ENCODE results near the gene NVL. TPM values are rescaled to one million over a fixed set of nuclear protein-coding genes. Genes with fewer than 3 reads are reported as not detected.

Gene NVL
- total and polyA plus RNA-seq, 2 of the 8 experiments (the other 6 are each of a cell fraction or from before 2014, with no cell fraction given) = 22.7 to 45.8 TPM

- H2BK5ac ChIP-seq (ENCODE audit: low read depth, low read length) = no peak overlapping the region
- 77% methylated on average over 5 of the region's 5 CpGs; no CpG with 5 or more reads in 1 of the 2 experiments for WGBS, 2 experiments (ENCODE audit: extremely low coverage in 1 of 2, insufficient coverage in 1 of 2, insufficient read length in 1 of 2, insufficient replicate concordance in 2 of 2, low coverage in 1 of 2, low lambda C conversion rate in 2 of 2, missing lambda C conversion rate in 1 of 2)
- no peak overlapping the region for H3K14ac ChIP-seq (ENCODE audit: insufficient read length)
- FAIRE-seq (no peak), DNase-seq (ENCODE audit: low read depth in 1 of 2, low spot score in 2 of 2) (no peak)
- 0 out of 4 replicates have a peak, but pooled peaks cover 0 to 3% of the 10 kb centered on the region in 2 experiments for H3K9me3 ChIP-seq (ENCODE audit: insufficient read depth in 2 of 2, low read depth in 1 of 2, low read length in 1 of 2)
- peaks cover 8% of the 10 kb centered on the region for H3K23me2 ChIP-seq (ENCODE audit: low read depth, low read length)
- CTCF ChIA-PET (ENCODE audit: partially characterized antibody) = interaction anchor here (0.7 to 2.8 kb wide), 20 partner anchors 12 to 523 kb away, joined by 3 to 13 read pairs (median 3); no protein-coding TSS in a partner anchor
- H4K5ac ChIP-seq (ENCODE audit: insufficient read length, low read depth, low read length) = no peak overlapping the region
- H3K4me3 ChIP-seq (ENCODE audit: extremely low read depth in 1 of 4, insufficient read depth in 2 of 4, low read depth in 3 of 4, low read length in 4 of 4) = no peak overlapping the region
- no peaks in the 10 kb centered on the region for H3K36me3 ChIP-seq (ENCODE audit: control insufficient read depth in 2 of 4, insufficient read depth in 4 of 4, low read length in 3 of 4)
- H2BK15ac ChIP-seq (ENCODE audit: low read length) = no peak overlapping the region
- H3K79me1 ChIP-seq (ENCODE audit: low read depth, low read length) = no peaks in the 10 kb centered on the region; the same call in 1 of the 2 replicates
- no peak overlapping the region for H2BK120ac ChIP-seq (replicated peaks; ENCODE audit: low read depth, low read length)
- no peak overlapping the region for H2AFZ ChIP-seq (ENCODE audit: low read length)
- H4K8ac ChIP-seq (ENCODE audit: extremely low read depth, insufficient read depth, low read length) = no peak overlapping the region
- H2AK5ac ChIP-seq (ENCODE audit: low read depth, low read length) = no peak overlapping the region
- no peak overlapping the region for H3K56ac ChIP-seq (replicated peaks; ENCODE audit: insufficient read length, low read depth, low read length)
- peaks cover 2 to 5% (median 4%) of the 10 kb centered on the region in 4 experiments; a peak in 5 of 7 replicates for H3K4me1 ChIP-seq (replicated peaks in 1 of 4; ENCODE audit: control insufficient read depth in 3 of 4, insufficient read depth in 4 of 4, low read length in 3 of 4)
- H3K4ac ChIP-seq (replicated peaks; ENCODE audit: insufficient read length, low read depth, low read length) = no peak overlapping the region
- no peak for TF ChIP-seq TAF1 (IDR thresholded peaks at IDR 0.05; ENCODE audit: low read depth, low read length)
- H3K23ac ChIP-seq (ENCODE audit: insufficient read length) = no peak overlapping the region
- H2BK12ac ChIP-seq (ENCODE audit: low read depth, low read length) = no peak overlapping the region
- H3K27ac ChIP-seq (ENCODE audit: low read depth, low read length) = no peak overlapping the region
- H4K91ac ChIP-seq (replicated peaks; ENCODE audit: insufficient read length, low read length) = no peak overlapping the region
- POLR2A ChIA-PET (ENCODE audit: partially characterized antibody) = no interaction called here
- H2BK20ac ChIP-seq (ENCODE audit: low read length) = no peak overlapping the region
- H3K4me2 ChIP-seq (ENCODE audit: insufficient read depth in 1 of 2, low read depth in 2 of 2, low read length in 2 of 2) = no peak overlapping the region
- no peaks in the 10 kb centered on the region for H3K27me3 ChIP-seq (replicated peaks in 1 of 4; ENCODE audit: control insufficient read depth in 3 of 4, extremely low read depth in 1 of 4, insufficient read depth in 3 of 4, low read length in 3 of 4)
- no peaks in the 10 kb centered on the region for H4K20me1 ChIP-seq (replicated peaks in 1 of 2; ENCODE audit: control insufficient read depth in 1 of 2, insufficient read depth in 2 of 2, low read length in 2 of 2)
- H3K79me2 ChIP-seq (ENCODE audit: control insufficient read depth in 1 of 2, insufficient read depth in 2 of 2, low read length in 2 of 2) = peaks cover 5 to 8% of the 10 kb centered on the region in 2 experiments
- H3K9ac ChIP-seq (replicated peaks in 1 of 4; ENCODE audit: extremely low read depth in 1 of 4, low read depth in 3 of 4, low read length in 3 of 4) = no peak overlapping the region; a peak in 1 of 7 replicates
- H3K18ac ChIP-seq (ENCODE audit: extremely low read depth, low read length) = no peak overlapping the region
These were observed 4.2 kb upstream of the NVL start for GRCh38 chr1:224333939-224334786.

All from H1 (cell line).